ENCODE data around the gene NPR1.

NPR1 gene

DNA sequence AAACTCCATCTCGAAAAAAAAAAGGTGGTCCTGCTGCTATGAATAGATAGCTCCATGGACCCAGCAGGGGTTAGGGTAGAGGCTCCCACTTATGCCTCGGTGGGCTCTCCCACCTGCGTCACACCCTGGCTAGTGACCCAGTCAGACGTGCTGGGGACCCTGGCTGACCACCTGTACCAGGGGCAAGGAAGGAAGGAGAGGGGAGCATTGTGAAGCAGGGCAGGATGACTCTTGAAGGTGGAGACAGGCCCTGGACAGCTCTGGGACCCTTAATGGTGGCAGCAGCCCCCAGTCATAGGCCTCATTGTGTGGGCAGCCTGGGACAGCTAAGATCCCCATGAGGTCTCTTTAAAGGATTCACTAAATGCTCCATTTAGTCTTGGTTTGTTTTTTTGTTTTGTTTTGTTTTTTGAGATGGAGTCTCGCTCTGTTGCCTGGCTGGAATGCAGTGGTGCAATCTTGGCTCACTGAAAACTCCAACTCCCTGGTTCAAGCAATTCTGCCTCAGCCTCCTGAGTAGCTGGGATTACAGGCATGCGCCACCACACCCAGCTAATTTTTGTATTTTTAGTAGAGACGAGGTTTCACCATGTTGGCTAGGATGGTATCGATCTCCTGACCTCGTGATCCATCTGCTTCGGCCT is 30.4 kb upstream of the NPR1 start:
- TF ChIP-seq, protein P1, sequence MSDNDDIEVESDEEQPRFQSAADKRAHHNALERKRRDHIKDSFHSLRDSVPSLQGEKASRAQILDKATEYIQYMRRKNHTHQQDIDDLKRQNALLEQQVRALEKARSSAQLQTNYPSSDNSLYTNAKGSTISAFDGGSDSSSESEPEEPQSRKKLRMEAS (IDR thresholded peaks at IDR 0.05; ENCODE audit: low read depth, low read length), result no peak
- TF ChIP-seq MYC (IDR thresholded peaks at IDR 0.05; ENCODE audit: low read depth, low read length) (no peak), POLR2A (IDR thresholded peaks at IDR 0.05; ENCODE audit: extremely low read depth, insufficient read length) (no peak), CTCF (IDR thresholded peaks at IDR 0.05; ENCODE audit: low read depth, low read length) (no peak)

GRCh38 chr1:153649137-153649862 is 29.2 kb upstream of the NPR1 start:
- H3K4me3 ChIP-seq (ENCODE audit: low read depth, low read length), result no peak overlapping the region
- DNase-seq (ENCODE audit: low read depth), result no peak
- peak; percentile 29 for TF ChIP-seq POLR2A (IDR thresholded peaks at IDR 0.05; ENCODE audit: extremely low read depth, insufficient read length)
- TF ChIP-seq CTCF (IDR thresholded peaks at IDR 0.05; ENCODE audit: low read depth, low read length), result no peak

More for the DNA sequence above, 30.4 kb upstream of the NPR1 start:
- no peak for DNase-seq (ENCODE audit: low read depth)
- H3K4me3 ChIP-seq (ENCODE audit: low read depth, low read length), result no peak overlapping the region

DNA sequence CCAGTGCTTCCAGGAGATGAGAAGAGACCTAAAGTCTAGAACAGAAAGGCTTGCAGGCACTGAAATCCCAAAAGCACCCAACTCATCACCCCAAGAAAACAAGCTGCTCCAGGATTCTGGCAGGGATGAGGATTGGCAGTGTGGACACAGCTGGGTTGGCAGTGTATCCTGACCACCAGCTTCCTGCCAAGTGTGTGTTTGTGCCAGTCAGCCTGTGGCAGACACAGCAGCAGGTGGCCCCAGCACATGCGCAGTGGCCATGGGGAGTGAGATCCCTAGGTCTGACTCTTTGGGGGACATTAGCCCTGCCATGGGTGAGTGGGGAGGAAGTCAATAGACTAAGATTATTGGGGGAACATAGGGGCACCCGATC is 28.6 kb upstream of the NPR1 start:
- no peak; the same call in 1 of the 2 replicates for TF ChIP-seq MYC (IDR thresholded peaks at IDR 0.05; ENCODE audit: low read depth, low read length)
- peak; percentile 4 for TF ChIP-seq POLR2A (IDR thresholded peaks at IDR 0.05; ENCODE audit: extremely low read depth, insufficient read length)
- no peak for DNase-seq (ENCODE audit: low read depth)
- H3K4me3 ChIP-seq (ENCODE audit: low read depth, low read length), result no peak overlapping the region

- no peak overlapping the region for H3K4me3 ChIP-seq (ENCODE audit: low read depth, low read length)
- DNase-seq (ENCODE audit: low read depth), result no peak
- TF ChIP-seq POLR2A (IDR thresholded peaks at IDR 0.05; ENCODE audit: extremely low read depth, insufficient read length) (no peak), CTCF (IDR thresholded peaks at IDR 0.05; ENCODE audit: low read depth, low read length) (no peak), MYC (IDR thresholded peaks at IDR 0.05; ENCODE audit: low read depth, low read length) (no peak)
- TF ChIP-seq, protein P1 (IDR thresholded peaks at IDR 0.05; ENCODE audit: low read depth, low read length), result no peak
These were observed 26.7 kb upstream of the NPR1 start for GRCh38 chr1:153651771-153652170.

- TF ChIP-seq POLR2A (IDR thresholded peaks at IDR 0.05; ENCODE audit: extremely low read depth, insufficient read length) (no peak), CTCF (IDR thresholded peaks at IDR 0.05; ENCODE audit: low read depth, low read length) (no peak), MYC (IDR thresholded peaks at IDR 0.05; ENCODE audit: low read depth, low read length) (no peak)
- TF ChIP-seq, protein P1 (IDR thresholded peaks at IDR 0.05; ENCODE audit: low read depth, low read length), result no peak
- no peak overlapping the region for H3K4me3 ChIP-seq (ENCODE audit: low read depth, low read length)
- no peak for DNase-seq (ENCODE audit: low read depth)
These were observed 25.5 kb upstream of the NPR1 start for GRCh38 chr1:153652805-153653500.

DNA sequence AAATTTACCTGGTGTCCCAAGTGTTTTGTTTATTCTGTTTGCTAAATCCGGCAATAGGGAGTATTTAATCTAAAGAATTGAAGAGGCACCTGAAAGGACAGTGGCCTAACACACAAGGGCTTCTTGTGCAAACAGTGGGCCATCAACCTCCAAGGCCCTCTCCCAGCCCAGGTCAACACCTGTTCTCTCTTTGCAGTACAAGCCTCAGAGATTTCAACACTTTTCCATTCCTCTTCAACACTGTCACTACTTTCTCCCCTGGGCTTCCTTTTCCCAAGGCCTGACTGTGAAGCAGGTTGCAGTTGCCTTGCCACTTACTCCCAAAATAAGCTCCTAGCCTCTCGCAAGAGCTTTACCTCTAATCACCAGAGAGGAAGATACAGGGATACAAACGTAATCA is 23.2 kb upstream of the NPR1 start:
- H3K4me3 ChIP-seq (ENCODE audit: low read depth, low read length), result no peak overlapping the region
- DNase-seq (ENCODE audit: low read depth), result no peak
- no peak for TF ChIP-seq CTCF (IDR thresholded peaks at IDR 0.05; ENCODE audit: low read depth, low read length)
- TF ChIP-seq MYC (IDR thresholded peaks at IDR 0.05; ENCODE audit: low read depth, low read length), result no peak
- TF ChIP-seq POLR2A (IDR thresholded peaks at IDR 0.05; ENCODE audit: extremely low read depth, insufficient read length), result no peak
- TF ChIP-seq, protein P1 (IDR thresholded peaks at IDR 0.05; ENCODE audit: low read depth, low read length), result no peak

Data from NB4 (cell line).